Measurements from ENCODE around the gene ASB13. TPM values are rescaled to one million over a fixed set of nuclear protein-coding genes. Genes with fewer than 3 reads are reported as not detected.

ASB13 gene
- polyA plus RNA-seq, 1 donor from 2014 or later = 5.6 TPM

- no peaks in the 10 kb centered on the region for H4K20me1 ChIP-seq (ENCODE audit: insufficient read depth)
- H3K36me3 ChIP-seq (ENCODE audit: insufficient read depth, low read length) = no peaks in the 10 kb centered on the region
- no peak overlapping the region for H2AFZ ChIP-seq (ENCODE audit: low read depth, low read length)
- TF ChIP-seq CTCF (IDR thresholded peaks at IDR 0.05; ENCODE audit: poor library complexity, severe bottlenecking) = no peak
- TF ChIP-seq TAF1 (IDR thresholded peaks at IDR 0.05; ENCODE audit: low read depth) = no peak
- no peak for TF ChIP-seq EZH2 (IDR thresholded peaks at IDR 0.05; ENCODE audit: borderline replicate concordance, insufficient read depth, low read length, poor library complexity, severe bottlenecking)
- TF ChIP-seq SMC3 (conservative IDR thresholded peaks at IDR 0.05; ENCODE audit: poor library complexity) = no peak
- TF ChIP-seq REST (IDR thresholded peaks at IDR 0.05; ENCODE audit: borderline replicate concordance) = no peak
- TF ChIP-seq EP300 (conservative IDR thresholded peaks at IDR 0.05; ENCODE audit: poor library complexity, severe bottlenecking) = no peak
- no peak for TF ChIP-seq RAD21 (conservative IDR thresholded peaks at IDR 0.05)
- TF ChIP-seq MXI1 (conservative IDR thresholded peaks at IDR 0.05; ENCODE audit: poor library complexity, severe bottlenecking) = no peak
- no peak for TF ChIP-seq POLR2AphosphoS5 (IDR thresholded peaks at IDR 0.05)
- no peak overlapping the region for H3K4me2 ChIP-seq (ENCODE audit: low read length)
- H3K9ac ChIP-seq (ENCODE audit: low read length) = no peak overlapping the region
- no peaks in the 10 kb centered on the region for H3K79me2 ChIP-seq (replicated peaks; ENCODE audit: insufficient read depth, low read length)
- no peak overlapping the region for H3K4me3 ChIP-seq (ENCODE audit: low read length)
- H3K9me3 ChIP-seq (ENCODE audit: low read length) = no peaks in the 10 kb centered on the region
- no peaks in the 10 kb centered on the region for H3K27me3 ChIP-seq (ENCODE audit: insufficient read depth, low read depth, low read length)
- H3K27ac ChIP-seq (ENCODE audit: low read length) = no peak overlapping the region
- H3K9me2 ChIP-seq (ENCODE audit: insufficient read depth, low read length) = no peaks in the 10 kb centered on the region
- no peaks in the 10 kb centered on the region for H3F3A ChIP-seq (ENCODE audit: insufficient read depth, low read length, poor library complexity, severe bottlenecking)
These were observed 12.1 kb downstream of the ASB13 start for GRCh38 chr10:5654218-5654755.

GRCh38 chr10:5652746-5653145, 13.6 kb downstream of the ASB13 start:
- Histone ChIP-seq H2AFZ (ENCODE audit: low read depth, low read length) (no peak overlapping the region), H3K27ac (ENCODE audit: low read length) (no peak overlapping the region), H3K9me2 (ENCODE audit: insufficient read depth, low read length) (no peaks in the 10 kb centered on the region), H4K20me1 (ENCODE audit: insufficient read depth) (no peaks in the 10 kb centered on the region), H3K9me3 (ENCODE audit: low read length) (no peaks in the 10 kb centered on the region), H3K4me3 (ENCODE audit: low read length) (no peak overlapping the region), H3K79me2 (replicated peaks; ENCODE audit: insufficient read depth, low read length) (no peaks in the 10 kb centered on the region), H3K9ac (ENCODE audit: low read length) (no peak overlapping the region), H3K4me2 (ENCODE audit: low read length) (no peak overlapping the region), H3F3A (ENCODE audit: insufficient read depth, low read length, poor library complexity, severe bottlenecking) (no peaks in the 10 kb centered on the region), H3K27me3 (ENCODE audit: insufficient read depth, low read depth, low read length) (no peaks in the 10 kb centered on the region), H3K36me3 (ENCODE audit: insufficient read depth, low read length) (no peaks in the 10 kb centered on the region)
- TF ChIP-seq REST (IDR thresholded peaks at IDR 0.05; ENCODE audit: borderline replicate concordance) (no peak), CTCF (IDR thresholded peaks at IDR 0.05; ENCODE audit: poor library complexity, severe bottlenecking) (no peak), MXI1 (conservative IDR thresholded peaks at IDR 0.05; ENCODE audit: poor library complexity, severe bottlenecking) (no peak)
